GM18909 (cell line): ENCODE measurements around the gene NRDC.
"Not testable (repeated sequence)": the region's sequence is repeated elsewhere in the genome, so short reads cannot be mapped to it uniquely, and the experiment has no call there.

Experiments used
- ATAC-seq: cut with Tn5 transposase; IDR thresholded peaks from one replicate; pipeline ENCODE4 v1.9.1; 2021; ENCODE audit warnings: mild to moderate bottlenecking; ENCODE audit not compliant: unreplicated experiment, poor library complexity

The NRDC gene

DNA sequence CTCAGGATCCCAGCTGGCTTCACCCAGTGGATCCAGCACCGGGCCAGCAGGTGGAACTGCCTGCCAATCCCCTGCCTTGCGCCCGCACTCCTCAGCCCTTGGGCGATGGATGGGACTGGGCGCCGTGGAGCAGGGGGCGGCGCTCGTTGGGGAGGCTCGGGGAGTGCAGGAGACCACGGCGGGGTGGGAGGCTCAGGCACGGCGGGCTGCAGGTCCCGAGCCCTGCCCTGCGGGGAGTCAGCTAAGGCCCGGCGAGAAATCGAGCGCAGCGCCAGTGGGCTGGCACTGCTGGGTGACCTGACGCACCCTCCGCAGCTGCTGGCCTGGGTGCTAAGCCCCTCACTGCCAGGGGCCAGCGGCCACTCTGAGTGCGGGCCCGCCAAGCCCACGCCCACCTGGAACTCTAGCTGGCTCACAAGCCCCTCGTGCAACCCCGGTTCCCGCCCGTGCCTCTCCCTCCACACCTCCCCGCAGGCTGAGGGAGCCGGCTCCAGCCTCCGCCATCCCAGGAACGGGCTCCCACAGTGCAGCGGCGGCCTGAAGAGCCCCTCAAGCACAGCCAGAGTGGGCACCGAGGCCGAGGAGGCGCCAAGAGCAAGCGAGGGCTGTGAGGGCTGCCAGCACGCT lies 31.1 kb downstream of the NRDC start:
- ATAC-seq, result no peak

DNA sequence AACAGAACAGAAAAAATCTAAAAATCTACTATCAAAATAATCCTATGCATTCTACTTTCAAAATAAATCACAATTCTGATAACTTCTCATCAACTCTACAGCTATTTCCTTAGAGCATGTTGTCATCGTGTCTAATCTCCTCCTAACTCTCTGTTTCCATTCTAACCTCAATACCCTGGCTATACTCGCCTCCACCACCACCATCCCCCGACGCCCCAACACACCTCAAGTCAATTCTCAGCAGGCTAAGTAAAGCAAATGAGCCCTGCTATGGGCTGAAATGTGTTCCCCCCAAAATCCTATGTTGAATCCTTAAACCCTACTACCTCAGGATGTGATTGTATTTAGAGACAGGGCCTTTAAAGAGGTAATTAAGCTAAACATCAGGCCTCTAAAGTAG lies 34.6 kb downstream of the NRDC start:
- ATAC-seq, result no peak

DNA sequence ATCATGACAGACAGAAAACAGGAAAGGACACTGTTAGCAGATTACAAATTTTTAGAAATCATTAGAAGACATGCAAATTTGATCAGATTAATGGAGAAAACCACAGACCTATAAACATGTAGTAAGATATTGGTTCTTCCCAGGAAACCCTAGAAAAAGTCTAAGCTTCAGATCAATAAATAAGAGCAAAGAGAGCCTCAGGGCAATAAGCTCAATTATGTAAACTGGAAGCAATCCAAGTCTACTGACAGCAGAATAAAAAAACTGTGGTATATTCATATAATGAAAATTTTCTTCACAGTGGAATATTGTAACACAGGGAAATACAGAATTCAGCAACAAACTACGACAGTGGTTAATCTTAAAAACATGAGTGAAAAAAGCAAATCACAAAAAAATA lies 36.3 kb downstream of the NRDC start:
- ATAC-seq, result no peak

DNA sequence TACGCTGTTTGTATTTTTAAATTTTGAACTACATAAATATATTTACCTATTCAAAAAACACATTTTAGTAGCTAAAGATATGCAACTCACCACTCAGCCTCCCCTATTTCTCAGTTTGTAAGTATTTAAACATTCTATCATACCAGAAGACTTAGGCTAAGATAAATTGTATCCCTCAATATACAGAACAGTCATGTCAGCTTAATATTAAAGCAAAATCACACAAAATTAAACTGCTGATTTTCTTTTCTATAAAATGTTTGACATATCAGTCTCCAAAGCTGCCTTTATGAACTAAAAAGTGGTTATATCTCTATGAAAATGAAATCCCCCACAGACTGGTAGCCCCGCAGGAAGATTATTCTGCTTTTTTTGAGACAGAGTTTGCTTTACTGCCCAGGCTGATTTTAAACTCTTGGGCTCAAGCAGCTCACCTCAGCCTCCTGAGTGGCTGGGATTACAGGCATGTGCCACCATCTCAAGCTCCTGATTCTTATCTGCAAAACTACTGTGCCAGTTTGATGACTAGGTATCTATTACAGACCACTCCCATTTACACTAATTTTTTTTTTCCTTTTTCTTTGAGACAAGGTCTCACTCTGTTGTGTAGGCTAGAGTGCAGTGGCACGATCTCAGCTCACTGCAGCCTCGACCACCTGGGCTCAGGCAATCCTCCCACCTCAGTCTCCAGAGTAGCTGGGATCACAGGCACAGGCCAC lies 37.6 kb downstream of the NRDC start:
- no peak for ATAC-seq

GRCh38 chr1:51840182-51840581 lies 38.3 kb downstream of the NRDC start:
- no peak for ATAC-seq

GRCh38 chr1:51839094-51839493 lies 39.4 kb downstream of the NRDC start:
- no peak for ATAC-seq

DNA sequence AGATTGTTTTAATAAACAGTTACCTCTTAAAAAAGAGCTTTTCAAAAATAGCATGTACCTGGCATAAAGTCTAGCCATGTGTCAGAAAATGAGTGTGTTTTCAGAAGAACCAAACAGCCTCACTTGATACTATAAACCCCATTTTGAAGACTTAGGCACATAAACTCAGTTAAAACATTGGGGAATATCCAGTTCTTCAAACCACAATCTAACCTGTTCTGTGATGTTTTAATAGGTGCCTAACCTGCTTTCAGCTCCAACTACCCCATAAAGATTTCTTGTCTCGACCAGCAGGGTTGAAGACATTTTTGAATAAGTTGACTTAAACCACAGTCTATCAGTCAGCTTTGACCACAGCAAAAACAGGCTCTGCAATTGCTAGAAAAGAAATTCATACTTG lies 41.3 kb downstream of the NRDC start:
- ATAC-seq, result no peak

DNA sequence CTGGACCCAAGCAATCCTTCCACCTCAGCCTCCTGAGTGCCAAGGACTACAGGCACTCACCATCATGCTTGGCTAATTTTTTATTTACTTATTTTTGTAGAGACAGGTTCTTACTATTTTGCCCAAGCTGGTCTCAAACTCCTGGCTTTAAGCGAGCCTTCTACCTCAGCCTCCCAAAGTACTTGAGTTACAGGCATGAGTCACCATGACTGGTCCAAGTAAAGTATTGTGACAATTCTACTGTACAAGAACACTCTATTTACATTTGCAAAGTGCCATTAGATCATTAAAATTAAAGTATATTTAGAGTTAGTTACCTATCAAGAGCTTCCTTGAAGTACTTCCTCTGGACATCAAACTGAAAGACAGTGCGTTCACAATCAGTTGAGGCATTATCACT lies 44.8 kb downstream of the NRDC start:
- no peak for ATAC-seq

DNA sequence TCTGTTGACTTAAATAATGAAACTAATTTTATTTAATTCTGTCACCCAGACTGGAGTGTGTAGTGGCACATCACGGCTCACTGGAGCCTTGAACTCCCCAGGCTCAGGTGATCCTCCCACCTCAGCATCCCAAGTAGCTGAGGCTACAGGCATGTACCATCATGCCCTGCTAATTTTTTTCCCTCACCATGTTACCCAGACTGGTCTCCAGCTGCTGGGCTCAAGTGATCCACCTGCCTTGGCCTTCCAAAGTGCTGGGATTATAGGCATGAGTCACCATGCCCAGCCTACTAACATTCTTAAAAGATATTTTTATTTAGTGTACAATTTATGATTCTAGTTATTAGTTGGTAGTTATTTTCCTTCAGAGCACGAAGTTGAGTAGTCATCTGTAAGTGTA lies 49.5 kb downstream of the NRDC start:
- no peak for ATAC-seq

GRCh38 chr1:51819810-51820209 lies 58.7 kb downstream of the NRDC start:
- ATAC-seq, result no peak

GRCh38 chr1:51819021-51819420 lies 59.5 kb downstream of the NRDC start:
- not testable (repeated sequence) for ATAC-seq

GRCh38 chr1:51818487-51818886 lies 60.0 kb downstream of the NRDC start:
- no peak for ATAC-seq

GRCh38 chr1:51814513-51814912 lies 64.0 kb downstream of the NRDC start:
- no peak for ATAC-seq

DNA sequence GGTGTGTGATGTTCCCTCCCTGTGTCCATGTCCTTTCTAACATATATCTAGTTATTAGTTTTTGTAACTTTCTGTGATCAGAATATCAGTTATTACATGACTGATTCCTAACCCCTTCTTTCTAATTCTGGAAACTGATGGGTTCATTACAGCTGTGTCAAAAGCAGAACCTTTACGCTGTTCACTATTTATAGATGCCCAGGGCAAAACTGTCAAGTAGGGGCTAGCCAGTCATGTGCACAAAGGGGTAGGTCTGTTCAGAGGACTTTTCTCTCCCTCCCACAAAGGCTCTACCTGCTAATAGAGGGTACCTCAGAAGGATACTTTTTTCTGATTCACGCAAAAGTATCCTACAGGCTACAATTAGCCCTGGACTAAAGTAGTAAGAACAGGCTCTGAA lies 79.2 kb downstream of the NRDC start:
- ATAC-seq, result no peak

- no peak for ATAC-seq
Observed at GRCh38 chr1:51794868-51795267, 83.7 kb downstream of the NRDC start.

- no peak for ATAC-seq
Observed at GRCh38 chr1:51794260-51794659, 84.3 kb downstream of the NRDC start.

DNA sequence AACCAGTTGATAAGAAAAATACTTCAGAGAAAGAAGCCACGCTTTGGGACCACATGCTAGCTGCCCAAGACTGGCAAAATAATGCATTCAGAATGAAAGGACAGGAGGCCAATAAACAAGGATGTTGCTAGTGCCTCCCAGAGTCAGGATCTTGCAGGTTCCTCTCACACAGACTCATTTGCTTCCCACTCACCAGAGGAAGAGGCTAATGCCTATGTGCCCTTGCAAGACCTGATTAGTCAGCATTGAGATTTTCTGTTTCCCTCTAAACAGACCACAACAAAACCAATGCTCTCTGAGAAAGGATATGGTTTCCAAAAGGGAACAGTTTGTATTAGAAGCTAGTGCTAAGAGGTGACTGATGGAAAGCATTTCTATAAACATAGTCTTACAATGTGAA lies 85.7 kb downstream of the NRDC start:
- ATAC-seq, result no peak

DNA sequence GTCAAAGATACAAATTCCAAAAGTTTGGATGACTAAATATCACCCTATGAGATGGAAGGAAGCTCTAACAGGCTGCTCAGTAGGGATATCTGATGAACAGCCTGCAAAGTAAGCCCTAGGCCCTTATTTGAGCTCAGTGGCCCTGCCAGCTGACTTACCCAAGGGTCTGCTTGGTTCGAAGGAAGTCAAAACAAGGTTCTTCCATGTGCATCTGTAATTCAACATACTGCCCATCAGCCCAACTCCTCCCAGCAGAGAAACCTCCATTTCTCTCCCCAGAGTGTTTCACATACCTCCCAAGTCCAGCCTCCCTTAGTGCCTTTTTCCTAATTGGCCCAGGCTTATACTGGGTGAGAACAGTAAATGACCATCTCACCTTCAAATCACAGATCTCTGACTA lies 86.6 kb downstream of the NRDC start:
- ATAC-seq, result no peak

- ATAC-seq, result no peak
Observed at GRCh38 chr1:51790385-51790784, 88.1 kb downstream of the NRDC start.

DNA sequence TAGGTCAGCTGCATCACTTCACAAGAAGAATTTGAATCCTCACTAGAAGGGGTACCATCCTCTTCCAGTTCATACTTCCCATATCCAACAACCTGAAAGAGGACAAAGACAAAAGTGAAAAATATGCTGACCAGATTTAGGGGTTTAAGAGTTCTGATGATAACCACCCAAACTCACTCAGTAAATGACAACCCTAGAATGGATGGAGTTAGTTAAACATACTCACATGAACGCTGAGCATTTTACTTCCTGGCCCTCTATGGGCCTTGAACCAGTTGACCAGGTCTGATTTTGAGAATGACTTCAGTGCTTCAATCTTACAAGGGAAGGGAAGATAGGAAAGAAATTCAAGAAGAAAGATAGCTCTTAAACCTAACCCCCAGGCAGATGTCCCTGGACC lies 89.2 kb downstream of the NRDC start:
- ATAC-seq, result no peak

- no peak for ATAC-seq
Observed at GRCh38 chr1:51788938-51789337, 89.6 kb downstream of the NRDC start.

- ATAC-seq, result no peak
Observed at GRCh38 chr1:51784997-51785421, 93.5 kb downstream of the NRDC start.
